ENCODE results near the gene OR10H5. TPM values are rescaled to one million over a fixed set of nuclear protein-coding genes. Genes with fewer than 3 reads are reported as not detected.
"Not testable (repeated sequence)": the region's sequence is repeated elsewhere in the genome, so short reads cannot be mapped to it uniquely, and the experiment has no call there.

The OR10H5 gene
- total RNA-seq, 1 donor, result not detected

DNA sequence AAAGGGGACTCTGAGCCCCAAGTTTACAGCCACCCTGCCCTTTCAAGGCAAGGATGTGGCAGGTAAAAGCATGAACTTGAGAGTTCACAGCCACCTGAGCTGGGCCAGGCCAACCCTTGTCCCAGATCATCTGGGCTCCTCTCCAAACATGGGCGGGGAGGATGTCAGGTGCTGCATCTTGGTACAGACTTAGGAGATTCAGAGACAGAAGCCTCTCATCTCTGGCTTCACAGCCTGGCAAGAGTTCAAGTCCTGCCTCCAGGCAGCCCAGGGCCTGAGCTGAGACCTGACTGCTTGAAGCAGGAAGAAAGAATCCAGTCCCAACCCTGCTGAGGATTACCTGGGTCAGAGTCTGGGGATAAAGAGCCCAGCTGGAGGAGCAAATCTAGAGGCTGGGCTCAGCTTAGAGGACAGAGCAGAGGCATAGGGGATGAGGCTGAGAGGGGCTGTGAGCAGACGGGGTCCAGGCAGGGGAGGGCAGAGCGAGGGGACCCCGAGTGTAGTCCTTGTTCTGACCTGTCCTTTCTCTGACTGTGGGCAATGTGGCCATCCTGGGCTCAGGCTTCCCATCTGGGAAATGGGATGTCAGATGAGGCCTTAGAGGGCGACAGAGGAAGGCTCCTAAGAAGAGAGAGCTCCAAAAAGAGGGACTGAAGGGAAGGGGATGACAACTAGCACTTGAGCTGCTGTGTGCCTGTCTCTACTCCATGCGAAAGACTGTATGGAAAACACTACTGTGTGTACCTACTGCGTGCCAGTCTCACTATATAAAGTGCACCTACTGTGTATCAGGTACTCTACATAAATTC, 6.6 kb upstream of the OR10H5 start:
- no peak for DNase-seq (ENCODE audit: low read depth)
- no peak overlapping the region for H3K4me3 ChIP-seq (ENCODE audit: low read depth, low read length)
- TF ChIP-seq, protein P1, sequence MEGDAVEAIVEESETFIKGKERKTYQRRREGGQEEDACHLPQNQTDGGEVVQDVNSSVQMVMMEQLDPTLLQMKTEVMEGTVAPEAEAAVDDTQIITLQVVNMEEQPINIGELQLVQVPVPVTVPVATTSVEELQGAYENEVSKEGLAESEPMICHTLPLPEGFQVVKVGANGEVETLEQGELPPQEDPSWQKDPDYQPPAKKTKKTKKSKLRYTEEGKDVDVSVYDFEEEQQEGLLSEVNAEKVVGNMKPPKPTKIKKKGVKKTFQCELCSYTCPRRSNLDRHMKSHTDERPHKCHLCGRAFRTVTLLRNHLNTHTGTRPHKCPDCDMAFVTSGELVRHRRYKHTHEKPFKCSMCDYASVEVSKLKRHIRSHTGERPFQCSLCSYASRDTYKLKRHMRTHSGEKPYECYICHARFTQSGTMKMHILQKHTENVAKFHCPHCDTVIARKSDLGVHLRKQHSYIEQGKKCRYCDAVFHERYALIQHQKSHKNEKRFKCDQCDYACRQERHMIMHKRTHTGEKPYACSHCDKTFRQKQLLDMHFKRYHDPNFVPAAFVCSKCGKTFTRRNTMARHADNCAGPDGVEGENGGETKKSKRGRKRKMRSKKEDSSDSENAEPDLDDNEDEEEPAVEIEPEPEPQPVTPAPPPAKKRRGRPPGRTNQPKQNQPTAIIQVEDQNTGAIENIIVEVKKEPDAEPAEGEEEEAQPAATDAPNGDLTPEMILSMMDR (IDR thresholded peaks at IDR 0.05; ENCODE audit: insufficient read depth, low read depth, low read length), result no peak

DNA sequence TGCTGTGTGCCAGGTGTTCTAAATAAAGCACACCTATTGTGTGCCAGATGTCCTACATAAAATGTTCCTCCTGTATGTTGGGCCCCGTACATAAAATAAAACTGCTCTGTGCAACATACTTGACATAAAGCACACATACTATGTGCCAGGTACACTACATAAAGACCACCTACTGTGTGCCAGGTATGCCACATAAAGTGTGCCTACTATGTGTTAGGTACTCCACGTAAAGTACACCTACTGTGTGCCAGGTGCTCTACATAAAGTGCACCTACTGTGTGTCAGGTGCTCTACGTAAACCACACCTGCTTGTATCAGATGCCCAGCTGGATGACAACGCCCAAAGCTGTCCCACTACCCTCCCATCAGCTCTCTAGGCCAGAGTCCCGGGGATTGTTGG, 5.8 kb upstream of the OR10H5 start:
- TF ChIP-seq, protein P1 (IDR thresholded peaks at IDR 0.05; ENCODE audit: insufficient read depth, low read depth, low read length), result no peak
- no peak overlapping the region for H3K4me3 ChIP-seq (ENCODE audit: low read depth, low read length)

DNA sequence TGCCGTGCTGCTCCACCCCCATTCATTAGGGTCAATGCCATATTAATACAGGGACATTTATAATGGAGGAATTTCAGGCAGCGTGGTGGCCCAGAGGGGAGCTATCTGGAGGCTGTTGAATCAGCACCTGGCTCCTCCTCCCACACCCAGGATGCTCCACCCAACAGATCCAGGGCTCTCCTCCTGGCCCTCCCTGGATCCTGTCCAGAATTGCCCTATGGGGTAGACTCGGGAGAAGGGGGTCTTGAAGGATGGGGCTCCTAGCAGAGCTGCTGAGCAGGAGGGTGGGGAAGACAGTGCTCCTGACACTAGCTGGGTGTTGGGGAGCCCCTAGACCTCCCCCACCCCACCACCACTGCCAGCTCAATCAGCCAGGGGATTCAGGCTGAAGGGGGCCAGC, 5.2 kb upstream of the OR10H5 start:
- TF ChIP-seq, protein P1 (IDR thresholded peaks at IDR 0.05; ENCODE audit: insufficient read depth, low read depth, low read length), result no peak
- DNase-seq (ENCODE audit: low read depth), result no peak
- no peak overlapping the region for H3K4me3 ChIP-seq (ENCODE audit: low read depth, low read length)

More for the DNA sequence above, 5.8 kb upstream of the OR10H5 start:
- DNase-seq (ENCODE audit: low read depth), result no peak

GRCh38 chr19:15782896-15783295, 4.6 kb upstream of the OR10H5 start:
- not testable (repeated sequence) for H3K4me3 ChIP-seq (ENCODE audit: low read depth, low read length); DNase-seq (ENCODE audit: low read depth)

GRCh38 chr19:15788594-15789270, 1.3 kb downstream of the OR10H5 start:
- TF ChIP-seq, protein P1 (IDR thresholded peaks at IDR 0.05; ENCODE audit: insufficient read depth, low read depth, low read length), result no peak

DNA sequence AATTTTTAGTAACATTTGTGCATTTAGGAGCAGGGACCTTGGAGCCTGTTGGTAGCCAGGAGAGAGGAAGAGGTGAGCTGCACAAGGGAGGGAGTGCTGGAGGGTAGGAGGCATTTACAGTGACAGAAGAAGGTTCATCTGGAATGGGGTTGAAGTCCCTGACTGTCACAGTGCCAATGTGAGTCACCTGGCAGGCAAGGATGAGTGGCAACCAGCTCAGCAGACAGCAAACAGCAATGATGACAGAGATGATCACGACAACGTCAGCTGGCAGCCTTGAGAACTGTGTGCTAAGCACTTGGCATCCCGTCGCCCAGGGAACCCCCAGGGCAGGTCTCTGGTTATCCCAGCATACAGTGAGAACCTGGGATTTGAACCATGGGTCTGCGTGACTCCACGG, 2.6 kb downstream of the OR10H5 start:
- no peak overlapping the region for H3K4me3 ChIP-seq (ENCODE audit: low read depth, low read length)
- DNase-seq (ENCODE audit: low read depth), result no peak
- TF ChIP-seq, protein P1 (IDR thresholded peaks at IDR 0.05; ENCODE audit: insufficient read depth, low read depth, low read length), result no peak

More at GRCh38 chr19:15788594-15789270, 1.3 kb downstream of the OR10H5 start:
- no peak for DNase-seq (ENCODE audit: low read depth)
- H3K4me3 ChIP-seq (ENCODE audit: low read depth, low read length), result no peak overlapping the region

- DNase-seq (ENCODE audit: low read depth); H3K4me3 ChIP-seq (ENCODE audit: low read depth, low read length): not testable (repeated sequence)
Measured at GRCh38 chr19:15794279-15794678, 6.8 kb downstream of the OR10H5 start.
